ENCODE results near the gene POLR3H. TPM values are rescaled to one million over a fixed set of nuclear protein-coding genes. Genes with fewer than 3 reads are reported as not detected.

POLR3H gene
- total RNA-seq, 2 donors from 2014 or later: 17.6 to 38.1 TPM

DNA sequence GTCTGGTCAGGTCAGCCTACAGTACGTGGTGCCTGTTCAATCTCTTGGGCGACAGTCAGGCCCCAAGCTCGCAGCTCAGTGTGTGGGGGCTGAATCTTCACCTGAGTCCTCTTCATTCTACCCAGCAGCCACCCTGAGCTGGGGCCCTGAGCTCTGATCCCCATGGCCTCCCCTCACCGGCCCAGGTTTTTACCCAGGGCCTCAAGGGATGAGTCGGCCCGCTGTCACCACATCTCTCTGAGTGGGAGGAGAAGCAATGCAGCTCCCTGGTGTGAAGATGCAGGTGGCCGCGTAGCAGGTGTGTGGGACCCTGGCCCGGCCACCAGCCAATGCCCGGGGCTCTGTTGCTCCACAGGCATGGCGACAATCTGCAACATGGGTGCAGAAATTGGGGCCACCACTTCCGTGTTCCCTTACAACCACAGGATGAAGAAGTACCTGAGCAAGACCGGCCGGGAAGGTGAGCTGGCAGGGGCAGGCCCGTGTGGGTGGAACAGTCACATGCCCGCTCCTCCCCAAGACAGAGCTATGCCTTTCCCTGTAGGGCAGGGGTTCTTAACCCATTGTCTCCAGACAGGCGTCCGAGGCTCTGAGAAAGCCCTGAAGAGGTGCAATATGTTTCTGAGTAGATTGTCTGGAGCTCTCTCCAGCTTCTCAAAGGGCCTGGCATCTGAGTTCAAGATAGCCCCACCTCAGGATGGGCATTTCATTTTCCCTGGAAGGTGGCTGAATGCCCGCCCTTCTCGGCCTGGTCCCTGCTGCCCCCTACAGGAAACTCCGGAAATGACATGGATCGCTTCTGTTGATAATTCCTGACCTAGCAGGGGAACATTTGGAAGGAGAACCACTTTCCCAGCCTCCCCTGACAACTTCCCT is 26.9 kb downstream of the POLR3H start:
- Histone ChIP-seq H3K9me3 (no peaks in the 10 kb centered on the region), H3K4me1 (ENCODE audit: control insufficient read depth in 1 of 2, low read depth in 2 of 2) (peaks cover 5 to 22% of the 10 kb centered on the region in 2 donors), H3K27me3 (replicated peaks; ENCODE audit: insufficient read depth) (no peaks in the 10 kb centered on the region), H3K4me3 (no peak overlapping the region), H3K27ac (peak overlapping the region in 1 of 2 donors; percentile 8), H3K36me3 (peaks cover 29% of the 10 kb centered on the region)
- peak; percentile 34 for DNase-seq (ENCODE audit: low spot score)
- ATAC-seq (ENCODE audit: insufficient number of reproducible peaks, low FRiP score, low read depth): peak; percentile 26
- TF ChIP-seq CTCF (IDR thresholded peaks at IDR 0.05): peak; percentile 95

DNA sequence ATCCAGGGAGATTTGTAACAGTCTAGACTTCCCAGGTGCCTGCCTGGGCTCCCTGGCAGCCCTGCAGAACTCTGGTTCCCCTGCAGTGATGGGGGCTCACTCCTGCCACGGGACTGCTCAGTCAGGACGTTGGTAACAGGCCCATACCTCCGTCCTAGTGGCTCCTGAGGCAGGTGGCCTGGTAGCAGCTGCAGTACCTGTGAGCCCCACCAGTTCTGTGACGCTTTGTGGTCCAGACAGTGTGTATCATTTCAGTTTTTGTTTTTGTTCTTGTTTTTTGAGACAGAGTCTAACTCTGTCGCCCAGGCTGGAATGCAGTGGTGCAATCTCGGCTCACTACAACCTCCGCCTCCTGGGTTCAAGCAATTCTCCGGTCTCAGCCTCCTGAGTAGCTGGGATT is 27.8 kb downstream of the POLR3H start:
- Histone ChIP-seq H3K27me3 (replicated peaks; ENCODE audit: insufficient read depth) (no peaks in the 10 kb centered on the region), H3K9me3 (no peaks in the 10 kb centered on the region), H3K4me3 (no peak overlapping the region), H3K4me1 (ENCODE audit: control insufficient read depth in 1 of 2, low read depth in 2 of 2) (peaks cover 11 to 31% of the 10 kb centered on the region in 2 donors), H3K27ac (no peak overlapping the region), H3K36me3 (peaks cover 29% of the 10 kb centered on the region)
- no peak for ATAC-seq (ENCODE audit: insufficient number of reproducible peaks, low FRiP score, low read depth)
- no peak for TF ChIP-seq CTCF (IDR thresholded peaks at IDR 0.05)
- no peak for DNase-seq (ENCODE audit: low spot score)

- Histone ChIP-seq H3K27ac (no peak overlapping the region), H3K27me3 (replicated peaks; ENCODE audit: insufficient read depth) (no peaks in the 10 kb centered on the region), H3K4me1 (ENCODE audit: control insufficient read depth in 1 of 2, low read depth in 2 of 2) (peaks cover 21 to 48% of the 10 kb centered on the region in 2 donors), H3K4me3 (no peak overlapping the region), H3K36me3 (peaks cover 32% of the 10 kb centered on the region), H3K9me3 (no peaks in the 10 kb centered on the region)
- no peak for TF ChIP-seq CTCF (IDR thresholded peaks at IDR 0.05)
- ATAC-seq (ENCODE audit: insufficient number of reproducible peaks, low FRiP score, low read depth) (no peak), DNase-seq (ENCODE audit: low spot score) (no peak)
Observed at GRCh38 chr22:41513391-41513790, 30.9 kb downstream of the POLR3H start.

DNA sequence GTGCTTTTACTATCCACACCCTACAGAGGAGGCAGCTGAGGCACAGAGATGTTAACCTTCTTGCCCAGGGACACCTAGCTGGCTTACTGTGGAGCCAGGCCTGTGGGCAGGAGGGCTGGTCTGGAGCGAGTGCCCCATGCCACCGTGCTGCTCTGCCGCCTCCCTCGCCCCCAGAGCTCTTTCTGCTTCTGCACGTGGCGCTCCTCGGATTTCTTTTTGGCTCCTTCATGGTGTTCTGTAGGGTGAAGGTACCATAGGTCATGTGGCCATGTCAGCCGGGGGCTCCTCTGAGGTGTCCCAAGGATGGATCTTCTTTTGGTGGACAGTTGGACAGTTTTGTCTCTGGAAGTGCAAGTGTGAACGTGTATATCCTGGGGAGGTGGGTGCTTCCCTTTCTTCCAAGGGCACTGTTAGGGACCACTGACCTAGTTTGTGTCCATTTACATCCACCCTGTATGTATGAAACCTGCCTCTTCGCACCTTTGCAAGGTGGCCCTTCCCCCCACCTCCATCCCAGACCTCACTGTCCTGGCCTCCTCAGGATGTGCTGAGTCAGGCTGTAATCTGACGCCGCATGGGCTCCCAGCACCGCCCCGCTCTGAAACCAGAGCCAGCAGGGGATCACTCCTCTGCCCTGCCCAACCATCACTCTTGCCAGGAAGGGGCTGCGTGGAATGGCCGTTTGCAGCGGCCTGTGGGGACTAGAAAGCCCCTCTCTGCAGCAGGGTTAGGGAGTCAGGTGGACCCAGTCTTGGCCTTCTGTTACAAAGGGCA is 31.7 kb downstream of the POLR3H start:
- ATAC-seq (ENCODE audit: insufficient number of reproducible peaks, low FRiP score, low read depth): no peak
- Histone ChIP-seq H3K4me3 (no peak overlapping the region), H3K9me3 (no peaks in the 10 kb centered on the region), H3K4me1 (ENCODE audit: control insufficient read depth in 1 of 2, low read depth in 2 of 2) (peaks cover 24 to 50% of the 10 kb centered on the region in 2 donors), H3K36me3 (peaks cover 35% of the 10 kb centered on the region), H3K27ac (peak overlapping the region; percentile 42 to 59), H3K27me3 (replicated peaks; ENCODE audit: insufficient read depth) (no peaks in the 10 kb centered on the region)
- no peak for TF ChIP-seq CTCF (IDR thresholded peaks at IDR 0.05)
- no peak for DNase-seq (ENCODE audit: low spot score)

DNA sequence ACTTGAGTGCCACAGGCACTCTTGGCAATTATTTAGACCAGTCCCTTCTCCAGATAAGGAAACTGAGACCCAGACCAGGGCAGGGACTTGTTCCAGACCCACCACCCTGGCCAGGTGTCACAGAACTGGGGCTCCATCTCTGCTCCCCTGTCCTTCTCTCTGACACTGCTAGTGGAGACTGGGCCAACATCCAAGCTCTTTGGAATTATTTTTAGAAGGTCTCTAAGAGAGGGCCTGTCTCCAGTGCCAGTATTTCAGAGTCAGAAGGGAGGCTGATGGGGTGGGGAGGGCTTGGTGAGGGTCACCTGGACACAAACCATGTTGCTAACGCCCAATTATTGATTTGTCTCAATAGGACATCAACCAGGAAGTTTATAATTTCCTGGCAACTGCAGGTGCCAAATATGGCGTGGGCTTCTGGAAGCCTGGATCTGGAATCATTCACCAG is 32.7 kb downstream of the POLR3H start:
- H3K9me3 ChIP-seq: no peaks in the 10 kb centered on the region
- no peaks in the 10 kb centered on the region for H3K27me3 ChIP-seq (replicated peaks; ENCODE audit: insufficient read depth)
- H3K4me3 ChIP-seq: no peak overlapping the region
- ATAC-seq (ENCODE audit: insufficient number of reproducible peaks, low FRiP score, low read depth) (no peak), DNase-seq (ENCODE audit: low spot score) (no peak)
- H3K27ac ChIP-seq: peak overlapping the region; percentile 42 to 59
- H3K4me1 ChIP-seq (ENCODE audit: control insufficient read depth in 1 of 2, low read depth in 2 of 2): peaks cover 24 to 48% of the 10 kb centered on the region in 2 donors
- H3K36me3 ChIP-seq: peaks cover 34% of the 10 kb centered on the region
- no peak for TF ChIP-seq CTCF (IDR thresholded peaks at IDR 0.05)
